GM18858 (cell line): ENCODE results near the gene LSAMP.

ENCODE experiments used
- ATAC-seq: cut with Tn5 transposase; IDR thresholded peaks from one replicate; pipeline ENCODE4 v1.9.1; 2021; ENCODE audit not compliant: unreplicated experiment

The LSAMP gene

GRCh38 chr3:116445311-116445841 lies at the start of gene LSAMP:
TSS of gene LSAMP (minus strand) at chr3:116445487.
- ATAC-seq: no peak

DNA sequence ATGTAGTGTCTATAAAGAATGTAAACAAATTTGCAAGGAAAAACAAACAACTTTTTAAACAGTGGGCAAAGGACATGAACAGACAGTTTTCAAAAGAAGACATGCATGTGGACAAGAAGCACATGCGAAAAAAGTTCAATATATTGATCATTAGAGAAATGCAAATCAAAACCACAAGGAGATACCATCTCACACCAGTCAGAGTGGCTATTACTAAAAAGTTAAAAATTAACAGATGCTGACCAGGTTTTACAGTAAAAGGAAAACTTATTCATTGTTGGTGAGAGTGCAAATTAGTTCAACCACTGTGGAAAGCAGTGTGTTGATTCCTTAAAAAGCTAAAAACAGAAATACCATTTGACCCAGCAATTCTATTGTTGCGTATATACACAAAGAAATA lies 47.1 kb upstream of the LSAMP start:
- ATAC-seq: no peak

- ATAC-seq: no peak
Measured at GRCh38 chr3:116483135-116483534, 37.8 kb upstream of the LSAMP start.

- ATAC-seq: no peak
Measured at GRCh38 chr3:116476691-116477090, 31.4 kb upstream of the LSAMP start.

- no peak for ATAC-seq
Measured at GRCh38 chr3:116474801-116475200, 29.5 kb upstream of the LSAMP start.

- no peak for ATAC-seq
Measured at GRCh38 chr3:116474032-116474780, 28.9 kb upstream of the LSAMP start.

DNA sequence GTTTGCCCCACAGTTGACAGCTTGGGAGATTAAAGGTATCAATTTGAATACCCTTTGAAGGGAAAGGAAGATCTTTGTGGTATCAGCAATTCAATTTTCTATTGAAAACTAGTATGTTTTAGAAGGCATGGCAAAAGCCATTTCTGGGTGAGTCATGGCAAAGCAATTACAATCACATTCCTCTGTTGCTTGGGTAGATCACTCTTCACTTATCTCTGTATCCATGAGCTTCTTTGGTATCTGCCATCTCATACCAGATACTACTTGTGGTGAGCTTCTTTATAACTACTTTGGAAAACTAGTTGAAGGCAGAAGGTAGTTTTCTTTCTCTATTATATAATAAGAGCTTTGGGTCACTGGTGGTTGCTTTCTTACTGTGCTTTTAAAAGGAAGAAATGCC lies 28.3 kb upstream of the LSAMP start:
- no peak for ATAC-seq

DNA sequence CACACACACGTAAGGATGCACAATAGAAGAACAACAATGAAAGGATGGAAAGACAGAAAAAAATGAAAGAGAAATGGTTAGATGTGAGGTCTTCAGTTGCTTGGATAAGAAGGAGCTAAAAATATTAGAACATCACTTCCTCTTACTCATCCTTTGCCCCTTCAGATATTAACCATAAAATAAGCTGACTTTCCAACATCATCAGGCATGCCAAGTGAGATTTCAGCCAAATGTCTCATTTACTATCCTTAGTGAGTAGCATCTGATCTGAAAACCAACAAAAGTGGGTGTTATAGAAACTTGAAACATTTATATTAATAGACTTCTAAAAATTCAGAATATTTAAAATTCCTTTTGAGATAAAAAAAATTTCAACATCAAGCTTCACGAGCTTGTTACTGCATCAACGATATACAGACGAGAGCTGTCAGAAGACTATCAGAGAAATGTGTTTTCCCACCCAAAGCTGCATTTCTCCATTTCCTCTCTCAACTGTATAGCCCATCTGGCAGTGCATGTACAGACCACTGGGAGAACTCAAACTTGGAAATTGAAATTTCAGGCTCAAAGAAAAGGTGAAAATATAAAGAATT lies 25.4 kb upstream of the LSAMP start:
- no peak for ATAC-seq

DNA sequence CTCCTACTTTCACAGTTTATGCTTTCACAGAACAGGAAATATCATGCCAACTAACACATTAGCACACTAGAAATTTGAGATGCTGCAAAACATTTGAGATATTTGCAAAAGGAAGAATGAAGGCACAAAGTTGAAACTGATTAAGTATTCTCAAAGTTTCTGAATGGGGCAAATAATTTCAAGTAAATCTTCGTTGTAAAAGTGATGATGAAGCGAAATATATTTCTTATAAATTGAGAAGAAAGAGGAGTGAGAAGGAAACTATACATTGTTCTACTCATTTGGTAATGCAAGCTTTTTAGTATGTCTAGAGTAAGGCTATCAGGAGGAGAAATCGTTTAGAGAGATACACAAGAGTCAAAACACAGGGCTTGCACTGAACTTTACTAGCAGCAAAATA lies 24.3 kb upstream of the LSAMP start:
- no peak for ATAC-seq

GRCh38 chr3:116464276-116464798 lies 19.1 kb upstream of the LSAMP start:
- no peak for ATAC-seq

DNA sequence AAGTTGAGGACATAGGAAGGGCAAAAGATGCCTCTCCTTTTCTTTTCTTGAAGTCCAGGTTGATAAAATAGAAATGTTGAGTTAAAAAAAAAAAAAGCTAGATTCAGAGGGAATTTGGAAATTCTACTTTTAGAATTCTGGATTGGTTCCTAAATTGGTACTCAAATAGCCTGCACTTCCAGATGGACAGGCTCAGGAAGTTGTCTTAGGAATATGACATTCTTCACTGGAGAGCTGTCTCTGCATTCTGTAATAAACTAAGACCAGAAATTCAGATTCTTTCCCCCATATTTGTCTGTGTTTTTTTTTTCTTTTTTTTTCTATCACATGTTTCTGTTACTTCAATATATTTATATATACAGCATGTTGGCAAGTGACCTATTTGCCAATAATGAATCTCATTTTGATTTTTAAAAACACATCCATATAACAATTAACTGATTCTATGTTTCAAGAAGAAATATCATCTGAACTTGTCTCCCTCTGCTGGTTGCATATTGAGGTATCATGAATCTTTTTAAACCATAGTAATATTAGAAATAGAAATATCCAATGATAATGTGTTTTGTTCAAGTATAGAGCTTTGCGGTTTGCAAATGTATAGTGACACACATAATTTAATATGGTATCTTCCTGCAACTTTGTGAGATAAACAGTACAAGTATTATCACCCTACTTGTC lies 8.5 kb upstream of the LSAMP start:
- no peak for ATAC-seq

- no peak for ATAC-seq
Measured at GRCh38 chr3:116449546-116450350, 4.5 kb upstream of the LSAMP start.

DNA sequence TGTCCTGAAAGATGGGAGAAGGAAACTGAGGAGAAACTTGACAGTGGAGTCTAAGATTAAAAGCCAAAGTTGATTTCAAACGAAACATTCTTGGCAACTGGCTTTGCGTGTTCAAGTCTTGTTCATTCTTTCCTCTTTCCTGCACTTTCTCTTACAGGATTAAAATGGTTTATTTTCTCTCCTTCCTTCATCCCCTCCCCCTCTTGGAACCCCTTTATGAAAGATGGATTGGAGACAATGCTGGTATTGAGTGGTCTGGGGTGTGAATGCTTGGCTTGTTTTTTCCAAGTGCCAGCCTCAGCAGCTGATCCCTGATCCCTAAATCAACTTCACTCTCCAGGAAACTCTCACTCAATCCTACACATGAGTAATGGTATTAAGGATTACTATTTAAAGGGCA lies 703 bp upstream of the LSAMP start:
- no peak for ATAC-seq

GRCh38 chr3:116444819-116445310 lies 422 bp downstream of the LSAMP start:
- no peak for ATAC-seq

- no peak for ATAC-seq
Measured at GRCh38 chr3:116444115-116444747, 1.1 kb downstream of the LSAMP start.

GRCh38 chr3:116443191-116443661 lies 2.1 kb downstream of the LSAMP start:
- ATAC-seq: no peak

DNA sequence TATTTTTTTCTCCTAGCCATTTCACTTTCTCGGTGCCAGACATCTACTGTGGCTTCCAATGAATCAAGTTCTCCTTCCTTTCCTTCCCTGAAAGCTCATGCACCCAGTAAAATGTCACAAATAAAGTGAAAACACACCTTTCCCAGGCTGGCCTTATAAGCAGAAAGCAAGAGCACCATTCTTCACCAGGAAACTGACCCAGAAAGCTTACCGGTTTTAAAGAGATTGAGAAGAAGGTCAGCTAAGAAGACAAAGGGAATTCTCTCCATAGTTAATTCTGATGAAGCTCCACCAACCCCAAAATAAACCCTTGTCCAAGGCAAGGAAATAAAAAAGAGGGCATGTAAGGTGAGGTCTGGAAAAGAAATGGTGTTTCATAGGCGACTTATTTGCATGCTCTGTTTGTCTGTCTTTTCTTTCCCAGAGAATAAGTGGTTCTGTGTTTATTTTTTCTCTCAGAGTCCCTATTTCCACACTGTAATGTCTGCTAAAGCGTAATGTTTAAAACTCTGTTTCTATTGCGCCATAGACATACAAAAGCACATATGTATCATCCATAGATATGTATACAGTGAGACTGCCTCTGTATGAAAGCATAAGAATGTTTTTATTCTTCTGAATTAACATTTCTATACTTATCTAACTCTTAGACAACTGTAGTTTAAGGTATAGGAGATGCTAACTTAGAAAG lies 2.8 kb downstream of the LSAMP start:
- no peak for ATAC-seq

GRCh38 chr3:116441652-116442051 lies 3.6 kb downstream of the LSAMP start:
- no peak for ATAC-seq

GRCh38 chr3:116440196-116440595 lies 5.1 kb downstream of the LSAMP start:
- no peak for ATAC-seq

GRCh38 chr3:116433552-116433951 lies 11.7 kb downstream of the LSAMP start:
- ATAC-seq: no peak
